NCI-H748 (cell line): ENCODE measurements around the gene ATXN7L2.

Experiments
- DNase-seq: peaks from one replicate; lab custom pipeline; 2025; ENCODE audit not compliant: unreplicated experiment; lab: John Stamatoyannopoulos, UW

ATXN7L2 gene

DNA sequence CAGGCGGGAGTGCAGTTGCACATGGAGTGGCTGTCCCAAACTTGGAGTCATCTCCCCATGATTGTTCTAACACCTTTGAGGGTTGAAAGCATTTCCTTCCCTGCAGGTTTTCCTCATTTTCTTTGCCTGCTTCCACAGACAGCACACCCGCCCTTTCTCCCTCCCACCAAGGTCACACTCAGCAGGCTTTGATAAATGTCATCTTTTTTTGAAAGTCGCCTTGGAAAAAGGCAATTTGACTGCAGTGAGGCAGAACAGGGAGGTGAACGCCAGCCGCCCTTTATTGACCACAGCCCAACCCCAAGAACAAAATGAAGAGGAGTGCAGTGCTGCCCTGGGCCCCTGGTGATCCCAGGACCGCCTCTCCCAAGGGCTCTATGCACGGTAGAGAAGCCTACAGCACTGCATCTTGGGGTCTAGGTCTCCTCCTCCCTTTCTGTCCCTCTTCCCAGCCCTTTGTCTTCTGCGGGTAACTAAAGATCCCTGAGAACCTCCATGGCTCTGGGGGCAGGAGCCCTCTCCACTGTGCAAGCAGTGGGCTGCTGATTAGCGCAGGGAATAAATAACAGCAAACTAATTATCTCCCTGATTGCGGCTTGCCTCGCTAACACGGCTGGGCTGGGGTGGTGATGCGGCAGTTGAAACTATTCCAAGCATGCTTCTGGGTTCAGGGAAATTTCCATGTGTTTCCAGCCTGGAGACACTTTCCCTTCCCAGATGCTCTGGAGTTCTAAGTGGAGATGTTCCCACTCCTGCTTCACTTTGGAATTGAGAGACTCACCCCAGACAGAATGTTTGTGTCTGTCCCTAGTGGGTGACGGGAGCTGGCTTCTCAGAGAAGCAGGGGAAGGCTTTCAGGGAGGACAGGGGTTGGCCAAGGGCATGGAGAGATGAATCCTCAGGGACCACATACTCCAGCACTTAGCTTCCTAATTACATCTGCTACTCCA is 37.6 kb downstream of the ATXN7L2 start:
- DNase-seq, result no peak

DNA sequence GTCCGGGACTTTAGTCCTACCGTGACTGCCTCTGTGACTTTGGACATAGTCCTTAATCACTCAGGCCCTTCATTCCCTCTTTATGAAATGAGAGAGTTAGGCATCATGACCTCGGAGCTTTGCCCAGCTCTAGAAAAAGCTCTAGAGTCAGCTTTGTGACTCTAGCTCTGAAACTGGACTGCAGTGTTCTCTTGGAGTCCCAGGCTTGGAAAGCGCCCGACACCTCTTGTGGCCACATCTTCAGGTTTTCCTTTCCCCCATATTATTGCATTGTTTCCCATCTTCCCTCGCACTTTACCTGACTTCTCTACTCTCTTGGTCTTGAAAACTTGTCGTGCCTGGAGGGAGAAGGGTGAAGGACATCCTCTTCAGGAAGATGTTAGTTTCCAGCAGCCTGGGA is 38.3 kb downstream of the ATXN7L2 start:
- DNase-seq, result no peak

DNA sequence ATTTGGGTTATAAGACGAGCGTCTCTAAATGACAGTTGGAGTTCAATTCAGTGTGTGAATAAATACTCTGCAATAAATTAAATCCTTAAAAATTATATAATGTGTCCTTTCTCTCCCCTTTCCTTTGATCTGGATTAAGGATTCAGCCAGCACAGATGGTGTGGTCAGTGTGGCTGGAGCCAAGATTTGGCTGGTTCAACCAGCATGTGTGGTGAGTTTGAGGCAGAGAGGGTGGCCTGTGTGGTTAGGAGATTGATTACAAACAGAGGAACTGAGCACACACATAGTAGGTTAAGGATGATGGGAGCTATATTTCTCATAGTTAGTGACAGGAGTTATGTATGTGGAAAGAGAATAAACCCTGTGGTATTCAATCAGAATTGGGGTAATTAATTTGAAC is 40.0 kb downstream of the ATXN7L2 start:
- DNase-seq, result no peak

DNA sequence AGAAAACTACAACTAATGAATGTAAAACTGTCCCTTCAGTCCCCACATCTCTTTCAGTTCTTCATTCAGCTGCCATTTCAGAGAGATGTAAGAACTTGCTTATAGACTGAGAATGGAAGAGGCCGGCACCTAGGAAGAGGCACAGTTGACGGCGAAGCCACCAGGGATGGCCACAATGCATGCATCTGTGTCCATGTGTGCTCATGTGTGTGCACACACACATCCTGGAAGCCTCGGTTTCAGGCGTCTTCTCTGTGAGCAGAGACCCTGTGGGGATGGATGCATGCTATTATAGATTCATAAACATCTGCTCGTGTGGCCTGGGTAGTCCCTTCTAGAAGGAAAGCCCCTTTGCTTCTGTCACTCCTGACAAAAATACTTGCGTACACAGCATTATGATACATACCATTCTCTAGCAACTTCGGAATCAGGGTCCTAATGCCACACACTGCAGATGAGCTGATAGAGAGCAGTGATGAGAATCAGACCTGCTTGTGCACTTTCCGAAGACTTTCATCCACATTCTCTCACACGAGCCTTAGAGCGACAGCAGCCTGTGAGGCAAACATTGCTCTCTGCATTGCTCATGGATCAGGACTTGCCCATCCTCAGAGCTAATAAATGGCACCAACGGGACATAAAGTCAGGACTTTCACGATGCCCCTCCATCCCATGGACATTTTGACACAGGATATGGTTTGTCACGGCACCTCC is 43.5 kb downstream of the ATXN7L2 start:
- no peak for DNase-seq

DNA sequence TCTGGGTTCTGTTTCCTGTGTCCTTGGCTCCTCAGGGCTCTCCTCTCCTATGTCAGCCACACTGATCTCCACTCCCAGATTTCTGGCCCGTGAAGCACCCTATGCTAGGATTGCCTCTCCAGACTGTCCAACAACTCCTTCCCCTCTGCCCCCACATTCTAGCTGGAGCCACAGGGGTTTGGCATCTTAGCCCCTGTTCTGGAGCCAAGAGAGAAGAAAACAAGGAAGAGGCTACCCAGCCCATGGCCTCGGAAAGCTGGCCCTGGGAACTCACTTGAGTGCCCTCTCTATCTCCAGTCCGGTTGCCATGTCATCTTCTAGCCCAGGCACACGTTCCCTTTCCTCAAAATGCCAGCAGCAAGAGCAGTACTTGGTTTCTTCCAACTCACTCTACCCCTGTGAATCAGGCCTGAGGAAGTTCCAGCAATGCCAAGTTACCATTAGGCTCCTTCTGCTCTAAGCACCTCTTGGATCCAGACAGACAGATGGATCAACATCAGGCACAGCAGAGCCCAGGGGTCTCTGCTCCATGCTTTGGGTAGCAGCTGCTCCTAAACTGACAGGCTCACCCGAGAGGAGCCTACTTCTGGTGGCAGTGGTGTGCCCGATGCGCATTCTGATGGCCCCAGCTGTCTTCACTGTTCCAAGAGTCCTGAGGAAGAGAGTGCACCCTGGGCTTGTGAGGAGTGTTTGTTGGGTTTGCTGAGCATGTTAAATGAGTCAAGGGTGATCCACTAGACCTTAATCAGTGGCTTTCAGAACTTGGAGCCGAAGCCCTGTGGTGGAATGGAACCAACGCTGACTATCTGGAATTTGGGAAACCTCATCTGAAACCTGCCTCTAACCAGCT is 44.4 kb downstream of the ATXN7L2 start:
- no peak for DNase-seq

DNA sequence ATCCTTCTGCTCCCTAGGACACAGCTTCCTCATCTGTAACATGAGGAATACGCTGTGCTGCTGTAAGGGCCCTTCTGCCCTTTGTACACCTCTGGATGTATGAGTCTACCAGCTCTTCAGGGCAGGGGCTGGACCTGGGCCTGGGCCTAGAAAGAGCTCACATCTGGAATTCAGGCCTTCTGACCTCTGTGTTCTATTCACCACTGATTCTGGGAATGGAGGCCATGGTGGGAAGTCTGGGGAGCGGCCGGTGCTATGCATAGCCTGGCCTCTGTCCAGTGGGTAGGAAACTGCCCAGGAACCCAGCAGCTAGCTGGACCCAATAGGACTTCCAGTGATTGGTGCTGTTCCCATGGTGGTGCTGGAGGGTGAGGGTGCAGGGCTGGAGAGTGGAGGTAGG is 45.0 kb downstream of the ATXN7L2 start:
- DNase-seq, result no peak

DNA sequence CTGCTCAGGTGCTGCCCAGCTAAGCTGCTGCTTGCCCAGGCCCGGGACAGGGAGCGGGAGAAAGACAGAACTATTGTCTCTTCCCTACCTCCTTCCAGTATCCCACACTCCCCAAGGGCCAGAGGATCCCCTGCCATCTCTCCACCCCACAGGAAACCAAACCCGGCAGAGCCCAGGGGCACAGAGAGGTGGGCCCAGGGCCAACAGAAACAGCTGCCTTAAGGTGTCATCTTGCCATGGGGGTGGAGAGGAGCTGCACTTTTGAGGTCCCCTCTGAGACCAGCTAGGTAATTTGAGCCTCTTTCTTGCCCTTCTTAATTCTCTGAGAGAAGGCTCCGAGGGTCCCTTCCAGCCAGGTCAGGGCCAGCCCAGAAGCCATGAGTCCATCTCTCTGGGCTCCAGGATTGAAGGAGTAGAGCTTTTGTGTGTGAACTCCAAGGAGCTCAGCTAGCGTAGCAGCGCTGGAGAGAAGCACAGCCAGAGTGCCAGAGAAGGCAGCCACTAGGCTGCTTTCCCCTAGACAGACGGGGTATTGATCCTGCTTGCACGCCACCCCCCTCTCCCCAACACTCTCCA is 46.3 kb downstream of the ATXN7L2 start:
- no peak for DNase-seq

DNA sequence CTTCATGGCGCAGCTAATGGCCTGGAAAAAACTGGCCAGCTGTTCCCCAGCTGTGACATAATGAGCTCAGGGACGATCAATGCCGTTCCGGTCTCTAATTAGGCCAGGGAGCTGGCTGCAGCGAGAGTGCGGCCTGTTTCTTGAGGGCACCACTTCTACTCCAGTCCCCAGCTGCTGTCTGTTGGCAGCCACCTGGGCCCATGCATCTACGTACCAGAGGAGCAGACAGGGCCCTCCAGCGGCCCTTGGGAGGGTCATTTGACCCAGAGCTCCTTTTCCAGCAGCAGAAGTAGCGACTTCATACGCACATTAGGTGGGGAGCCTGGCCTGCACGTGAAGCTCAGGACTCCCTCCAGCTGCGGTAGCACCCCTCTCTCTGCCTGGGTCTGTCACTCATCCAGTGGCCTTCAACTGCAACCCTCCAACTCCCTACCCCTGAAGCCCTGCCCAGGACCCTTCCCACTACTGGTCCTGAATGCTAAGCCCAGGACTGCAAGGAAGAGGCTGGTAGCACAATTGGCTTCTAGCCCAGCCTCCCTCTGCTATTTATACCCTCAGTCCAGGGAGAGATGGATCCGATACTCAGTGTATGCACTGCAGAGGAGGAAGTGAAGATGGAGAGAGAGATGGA is 46.9 kb downstream of the ATXN7L2 start:
- no peak for DNase-seq

DNA sequence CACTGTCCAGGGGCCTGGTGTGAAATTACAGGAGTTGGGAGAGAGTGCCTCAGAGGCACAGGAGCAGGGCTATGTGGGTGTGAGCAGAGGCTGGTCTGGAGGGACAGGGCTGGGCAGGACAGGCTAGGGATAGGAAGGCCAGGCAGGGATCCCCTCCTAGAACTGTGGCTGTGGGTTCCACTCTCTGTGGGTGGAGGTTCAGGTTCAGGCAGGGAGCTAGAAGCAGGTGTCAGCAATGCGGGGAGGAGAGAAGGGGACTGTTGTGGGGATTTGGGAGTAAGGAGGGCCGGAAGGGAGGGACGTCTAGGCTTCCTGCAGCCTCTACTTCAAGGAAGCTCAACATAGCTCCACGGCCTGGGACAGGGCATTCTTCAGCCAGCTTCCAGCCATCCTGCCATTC is 47.7 kb downstream of the ATXN7L2 start:
- DNase-seq, result no peak

DNA sequence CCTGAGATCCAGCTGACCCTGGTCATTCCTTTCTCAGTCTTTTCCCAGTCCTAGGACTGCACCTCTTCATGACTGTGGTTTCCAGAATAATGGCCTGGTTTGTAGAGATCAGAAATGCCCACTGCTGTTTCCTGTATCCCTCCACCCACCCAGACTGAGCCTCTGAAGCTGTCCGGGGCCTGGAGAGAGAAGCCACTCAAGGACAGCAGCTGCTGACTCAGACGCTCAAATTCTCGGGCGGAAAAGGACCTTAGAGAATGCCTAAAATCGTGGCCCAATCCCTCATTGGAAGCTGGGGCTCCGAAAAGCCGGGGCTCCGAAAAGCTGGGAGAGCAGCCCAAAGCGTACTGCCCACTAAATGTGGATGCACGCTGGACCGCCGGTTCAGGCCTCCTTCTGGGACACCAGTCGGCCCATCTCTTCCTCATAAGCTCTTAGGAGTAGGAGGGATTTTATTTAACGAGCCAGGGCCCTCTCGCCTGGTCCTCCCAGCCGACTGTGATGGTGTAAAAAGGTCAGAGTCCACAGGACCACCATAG is 48.2 kb downstream of the ATXN7L2 start:
- DNase-seq, result no peak

DNA sequence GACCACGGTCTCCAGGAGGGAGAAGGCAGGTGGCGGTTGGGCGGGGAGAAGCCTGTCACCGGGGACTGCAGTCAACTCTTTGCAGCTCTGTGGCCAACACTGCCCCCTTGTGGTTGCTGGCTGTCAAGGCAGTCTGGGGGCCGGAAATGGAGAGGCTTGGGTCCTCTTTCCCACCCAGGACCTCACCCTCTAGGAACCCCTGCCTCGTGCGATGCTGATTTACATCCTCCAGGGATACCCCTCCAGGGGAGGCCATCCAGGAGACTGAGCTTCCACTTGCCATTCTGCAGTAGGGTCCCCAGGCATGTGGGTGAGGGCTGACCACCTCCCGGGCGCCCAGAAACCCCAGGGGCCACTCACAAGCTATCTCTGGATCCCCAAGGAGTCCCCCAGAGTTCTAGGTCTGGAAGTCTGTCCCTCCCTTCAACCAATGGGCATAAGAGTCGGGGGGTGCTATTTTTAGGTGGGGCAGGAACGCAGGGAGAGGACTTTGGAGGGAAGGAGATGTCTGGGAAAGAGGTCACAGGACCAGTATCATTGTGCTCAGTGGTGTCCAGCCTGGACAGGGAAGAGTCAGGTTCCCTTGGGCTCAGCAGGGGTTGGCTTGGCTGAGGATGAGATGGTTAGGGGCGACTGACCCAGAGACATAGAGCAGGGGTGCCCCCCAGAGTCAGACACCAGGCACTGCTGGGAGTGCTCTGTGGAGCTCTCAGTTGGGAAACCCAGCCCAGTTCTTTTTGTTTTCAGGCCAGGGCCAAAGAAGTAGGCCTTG is 48.8 kb downstream of the ATXN7L2 start:
- peak; percentile 71 for DNase-seq

DNA sequence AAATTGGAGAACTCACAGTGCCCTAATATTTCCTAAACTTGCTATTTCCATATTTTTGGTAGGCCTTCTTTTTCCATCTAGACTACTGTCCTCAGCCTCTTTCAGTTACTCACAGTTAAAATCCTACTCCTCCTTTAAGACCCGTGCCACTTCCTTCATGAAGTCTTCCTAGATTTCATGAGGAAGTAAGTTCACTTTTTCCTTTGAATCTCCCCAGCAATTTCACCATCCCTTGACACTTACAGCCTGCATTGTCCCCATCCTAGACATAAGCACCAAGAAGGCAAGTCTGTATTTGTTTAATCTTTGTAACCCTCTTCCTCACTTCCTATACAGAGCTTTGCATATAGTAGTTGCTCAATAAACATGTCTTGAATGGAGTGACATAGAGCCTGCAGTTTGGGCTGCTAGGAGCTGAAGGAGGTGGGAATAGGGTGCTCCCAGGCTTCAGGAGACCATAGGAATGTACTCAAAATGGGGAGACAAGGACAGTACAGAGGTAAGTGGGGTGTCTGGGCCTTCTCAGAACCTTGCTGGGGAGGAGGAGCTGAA is 50.7 kb downstream of the ATXN7L2 start:
- DNase-seq, result no peak

DNA sequence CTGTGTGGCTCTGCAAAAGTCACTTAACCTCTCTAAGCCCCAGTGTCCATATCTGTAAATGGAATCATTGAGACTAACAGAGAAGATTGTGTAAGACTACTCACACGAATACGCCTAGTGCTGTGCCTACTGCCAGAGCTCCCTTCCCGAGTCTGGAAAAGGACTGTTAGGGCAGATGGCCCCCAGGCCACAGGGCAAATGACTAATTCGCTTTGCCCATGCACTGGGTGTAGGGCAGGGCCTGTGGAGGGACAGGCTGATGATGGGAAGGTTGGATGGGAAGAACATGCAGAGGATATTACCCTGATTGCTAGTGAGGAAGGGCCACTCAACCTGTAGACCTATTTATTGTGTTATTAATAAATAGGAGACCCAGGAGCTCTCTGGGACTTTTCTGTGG is 51.8 kb downstream of the ATXN7L2 start:
- no peak for DNase-seq

DNA sequence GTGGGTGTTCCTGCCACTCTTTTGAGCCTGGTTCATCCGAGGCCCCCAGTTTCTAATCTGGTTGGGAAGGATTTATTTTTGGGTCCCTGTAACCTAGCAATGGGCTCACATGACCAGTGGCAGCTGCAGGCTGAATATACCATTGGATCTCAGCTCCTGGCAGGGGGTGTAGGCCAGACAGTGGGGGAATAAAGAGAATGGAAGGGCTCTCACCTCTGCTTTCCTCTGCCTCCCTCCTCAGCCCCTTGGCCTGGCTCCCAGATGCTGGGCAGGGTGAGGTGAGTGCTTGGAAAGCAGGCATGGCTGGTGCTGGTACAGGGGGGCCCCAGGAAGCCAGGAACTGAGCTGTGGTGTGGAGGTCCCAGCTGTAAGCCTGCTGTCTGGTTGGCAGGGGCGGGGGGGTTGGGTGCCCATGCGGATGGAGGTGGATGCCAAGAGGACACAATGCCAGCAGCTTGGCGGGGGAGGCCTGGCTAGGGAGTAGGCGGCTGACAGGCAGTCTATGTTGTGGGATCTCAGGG is 52.3 kb downstream of the ATXN7L2 start:
- no peak for DNase-seq

DNA sequence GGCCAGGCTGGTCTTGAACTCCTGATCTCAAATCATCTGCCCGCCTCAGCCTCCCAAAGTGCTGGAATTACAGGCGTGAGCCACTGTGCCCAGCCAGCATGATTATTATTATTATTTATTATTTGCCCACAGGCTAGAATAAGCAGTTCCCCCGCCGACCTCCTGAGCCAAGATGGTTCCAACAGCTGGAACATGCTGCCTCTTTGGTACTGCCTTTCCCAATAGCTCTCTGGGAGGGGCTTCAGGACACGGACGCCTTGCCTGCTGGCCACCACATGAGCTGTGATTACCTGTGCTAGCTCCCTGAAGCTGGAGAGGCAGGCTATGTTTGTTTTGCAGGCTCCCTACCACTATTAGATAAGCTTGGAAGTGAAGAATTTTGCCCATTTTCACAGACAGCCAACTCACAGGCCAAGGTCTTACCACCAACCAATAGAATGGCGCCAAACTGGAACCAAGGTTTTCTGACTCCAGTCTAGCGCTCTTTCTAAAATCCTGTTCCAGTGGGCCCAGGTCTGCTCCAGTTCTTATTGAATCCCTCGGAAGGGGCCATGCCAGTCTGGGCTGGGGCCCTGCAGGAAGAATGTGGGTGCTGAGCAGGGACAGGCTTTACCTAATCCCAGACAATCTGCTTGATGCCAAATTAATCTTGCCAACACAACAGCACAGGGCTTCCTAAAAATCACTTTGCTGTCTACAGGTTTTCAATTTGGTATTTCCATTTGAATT is 53.9 kb downstream of the ATXN7L2 start:
- no peak for DNase-seq

DNA sequence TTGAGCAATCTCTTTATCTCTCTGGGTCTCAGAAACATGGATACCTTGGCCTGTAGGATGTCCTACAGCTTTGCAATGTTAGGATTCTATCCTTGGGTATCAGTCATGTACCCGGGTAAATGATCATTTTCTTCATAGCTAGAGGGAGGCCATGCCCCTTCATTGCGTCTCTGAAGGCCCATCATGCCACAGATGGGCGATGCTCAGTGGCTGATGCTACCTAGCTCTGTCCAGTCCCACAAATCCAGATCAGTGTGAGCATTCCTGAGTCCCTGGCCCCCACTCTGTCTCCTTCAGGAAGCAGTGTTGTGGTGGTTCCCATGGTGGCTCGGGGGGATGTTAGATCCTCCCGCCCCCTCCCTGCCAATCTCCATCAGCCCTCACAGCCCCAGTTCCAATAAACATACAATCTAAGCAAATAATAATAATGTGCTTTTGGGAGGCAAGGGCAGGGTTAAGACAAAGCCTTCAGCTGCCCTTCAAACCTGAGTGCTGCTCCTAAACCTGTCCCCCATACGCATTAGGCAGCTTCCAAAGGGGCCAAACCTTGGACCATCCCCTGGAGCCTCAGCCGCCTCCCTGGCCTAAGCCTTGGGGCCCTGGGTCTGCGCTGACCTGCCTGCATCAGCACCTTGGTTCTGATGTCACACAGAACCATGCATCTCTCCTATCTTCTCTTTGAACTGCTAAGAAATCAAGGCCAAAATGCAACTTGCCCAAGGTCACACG is 55.3 kb downstream of the ATXN7L2 start:
- DNase-seq, result no peak

DNA sequence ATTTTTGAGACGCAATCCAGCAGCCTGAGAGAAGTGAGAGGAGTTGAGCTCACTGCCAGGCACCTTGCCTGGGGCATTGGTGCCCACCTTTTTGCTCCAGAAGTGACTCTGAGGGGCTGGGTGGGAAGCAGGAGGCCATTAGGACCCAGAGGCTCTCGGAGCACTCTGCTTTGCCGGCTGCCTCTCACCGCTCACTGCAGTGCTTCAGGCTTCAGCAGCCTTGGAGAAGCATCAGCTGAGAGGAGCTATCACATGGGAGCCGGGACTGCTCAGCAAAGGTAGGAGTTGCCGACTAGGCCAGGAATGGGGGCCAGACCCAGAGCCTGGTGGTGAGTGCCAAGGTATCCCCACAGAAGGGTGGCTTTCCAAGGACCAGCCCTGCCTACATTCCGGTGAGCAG is 56.0 kb downstream of the ATXN7L2 start, which contains the start of gene GPR61:
Gene GPR61, plus strand, starts transcription at position 197 of the 400 bp plus-strand sequence. CDS start 3,151 bp downstream, outside the sequence.
- no peak for DNase-seq

DNA sequence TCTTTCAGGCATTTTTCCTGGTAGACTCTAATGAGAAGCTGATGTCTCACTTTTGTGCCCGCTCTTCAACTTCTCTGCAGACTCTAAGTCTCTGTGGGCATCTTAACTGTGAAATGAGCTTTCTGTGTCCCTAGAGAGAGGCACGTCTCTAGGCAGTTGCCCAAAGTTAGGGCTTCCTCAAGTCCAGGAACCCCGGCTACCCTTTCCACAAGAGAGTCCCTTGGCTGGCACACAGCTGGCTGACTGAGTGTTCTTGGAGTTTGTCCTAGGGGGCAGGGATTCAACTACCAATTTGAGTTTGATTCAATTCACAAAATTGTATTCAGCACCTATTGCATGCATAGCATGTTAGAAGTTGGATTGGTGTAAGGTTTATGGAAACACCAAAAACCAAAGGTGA is 57.4 kb downstream of the ATXN7L2 start:
- DNase-seq, result no peak
